GM23338 (cell line): ENCODE data around the gene CELA2B. TPM values are rescaled to one million over a fixed set of nuclear protein-coding genes. Genes with fewer than 3 reads are reported as not detected.

Experiments
- ATAC-seq: fragments of 200-7000 bp; cut with Tn5 transposase; 3 replicates; pipeline ENCODE4 v1.9.1; 2020
- DNase-seq: peaks from one replicate; pipeline ENCODE4 v3.0.0-alpha.2; 2015; ENCODE audit warnings: low spot score
- H2AFZ ChIP-seq: fragments of 200-600 bp; sonication (generic); 2 replicates; pipeline ENCODE4 v1.8.0; 2016; ENCODE audit warnings: antibody characterized with exemption, mild to moderate bottlenecking, moderate library complexity
- H3F3A ChIP-seq: fragments of 200-600 bp; sonication (generic); replicated peaks from 2 replicates; pipeline ENCODE4 v1.8.0; 2017; ENCODE audit warnings: antibody characterized with exemption, mixed run types, low read depth
- H3K27ac ChIP-seq: fragments of 200-600 bp; sonication (generic); 2 replicates; pipeline ENCODE4 v1.6.1; 2016; ENCODE audit warnings: low read depth
- H3K27me3 ChIP-seq: fragments of 200-600 bp; sonication (generic); 2 replicates; pipeline ENCODE4 v1.8.0; 2016; ENCODE audit warnings: mild to moderate bottlenecking, mixed run types, moderate library complexity; ENCODE audit not compliant: insufficient read depth
- H3K36me3 ChIP-seq: fragments of 200-600 bp; sonication (generic); 2 replicates; pipeline ENCODE4 v1.8.0; 2016; ENCODE audit warnings: mild to moderate bottlenecking; ENCODE audit not compliant: insufficient read depth
- H3K4me1 ChIP-seq: fragments of 200-600 bp; sonication (generic); 2 replicates; pipeline ENCODE4 v1.8.0; 2016; ENCODE audit warnings: mild to moderate bottlenecking, moderate library complexity; ENCODE audit not compliant: insufficient read depth
- H3K4me2 ChIP-seq: fragments of 200-600 bp; sonication (generic); 2 replicates; pipeline ENCODE4 v1.7.1; 2017; ENCODE audit warnings: mixed run types
- H3K4me3 ChIP-seq: fragments of 200-600 bp; sonication (generic); 2 replicates; pipeline ENCODE4 v1.6.1; 2016; ENCODE audit warnings: mixed run types
- H3K79me2 ChIP-seq: fragments of 200-600 bp; sonication (generic); replicated peaks from 2 replicates; pipeline ENCODE4 v1.8.0; 2017; ENCODE audit warnings: mild to moderate bottlenecking; ENCODE audit not compliant: insufficient read depth
- H3K9me2 ChIP-seq: fragments of 200-600 bp; sonication (generic); 2 replicates; pipeline ENCODE4 v1.8.0; 2017; ENCODE audit not compliant: insufficient read depth
- H4K20me1 ChIP-seq: fragments of 200-600 bp; sonication (generic); replicated peaks from 2 replicates; pipeline ENCODE4 v1.8.0; 2017; ENCODE audit warnings: mild to moderate bottlenecking; ENCODE audit not compliant: insufficient read depth
- H3K27ac Mint-ChIP-seq: 2 replicates; pipeline ENCODE4 v1.8.0; 2020; ENCODE audit warnings: inconsistent platforms, mild to moderate bottlenecking, moderate library complexity, mixed read lengths
- H3K27me3 Mint-ChIP-seq: 3 replicates; pipeline ENCODE4 v1.8.0; 2022; ENCODE audit warnings: low read depth, mild to moderate bottlenecking, moderate library complexity, mixed read lengths, inconsistent platforms; ENCODE audit not compliant: insufficient read depth, poor library complexity
- H3K36me3 Mint-ChIP-seq: 3 replicates; pipeline ENCODE4 v1.8.0; 2021; ENCODE audit warnings: low read depth, mild to moderate bottlenecking, inconsistent platforms, moderate library complexity, mixed read lengths
- H3K4me1 Mint-ChIP-seq: 3 replicates; pipeline ENCODE4 v1.8.0; 2020; ENCODE audit warnings: mild to moderate bottlenecking, inconsistent platforms, mixed read lengths
- H3K4me3 Mint-ChIP-seq: 3 replicates; pipeline ENCODE4 v1.8.0; 2021; ENCODE audit warnings: moderate library complexity, mild to moderate bottlenecking, inconsistent platforms, mixed read lengths
- H3K9me3 Mint-ChIP-seq: 3 replicates; pipeline ENCODE4 v1.8.0; 2020; ENCODE audit warnings: moderate library complexity, mild to moderate bottlenecking, inconsistent platforms, mixed read lengths
- CREB1 ChIP-seq: fragments of 250-450 bp; sonication (Bioruptor Pico); IDR thresholded peaks from 2 replicates; pipeline ENCODE4 v1.5.0; 2020; ENCODE audit warnings: low read depth, mild to moderate bottlenecking, moderate library complexity
- CTCF ChIP-seq, 2 experiments: fragments of 200-600 bp in 1 of 2; sonication (generic) in 1 of 2; conservative IDR thresholded peaks; 2 replicates each; pipeline versions ENCODE4 v1.5.1 to v1.6.1; 2016 to 2017; ENCODE audit warnings: antibody characterized with exemption in 2 of 2, low read depth in 2 of 2, mild to moderate bottlenecking in 2 of 2, moderate library complexity in 1 of 2
- ETS1 ChIP-seq: IDR thresholded peaks from 2 replicates; pipeline ENCODE4 v1.6.1; 2016; ENCODE audit warnings: antibody characterized with exemption
- EZH2 ChIP-seq: fragments of 200-600 bp; sonication (generic); IDR thresholded peaks from one replicate; pipeline ENCODE4 v1.8.0; 2017; ENCODE audit warnings: antibody characterized with exemption, mild to moderate bottlenecking, low read depth; ENCODE audit not compliant: unreplicated experiment
- EZH2phosphoT487 ChIP-seq: fragments of 200-600 bp; sonication (generic); IDR thresholded peaks from one replicate; pipeline ENCODE4 v1.8.1; 2018; ENCODE audit warnings: antibody characterized with exemption; ENCODE audit not compliant: unreplicated experiment
- NANOG ChIP-seq: IDR thresholded peaks from 2 replicates; pipeline ENCODE4 v1.6.1; 2016; ENCODE audit warnings: antibody characterized with exemption, borderline replicate concordance
- POLR2AphosphoS5 ChIP-seq: IDR thresholded peaks from 2 replicates; pipeline ENCODE4 v1.6.1; 2016; ENCODE audit warnings: antibody characterized with exemption, low read depth
- REST ChIP-seq: IDR thresholded peaks from one replicate; pipeline ENCODE4 v1.6.1; 2018; ENCODE audit warnings: antibody characterized with exemption; ENCODE audit not compliant: unreplicated experiment
- STAT1 ChIP-seq: IDR thresholded peaks from one replicate; pipeline ENCODE4 v1.6.1; 2016; ENCODE audit warnings: antibody characterized with exemption; ENCODE audit not compliant: unreplicated experiment
- ZNF114 ChIP-seq: fragments of 250-450 bp; sonication (Bioruptor Pico); IDR thresholded peaks from 2 replicates; pipeline ENCODE4 v1.5.0; 2020; ENCODE audit warnings: mild to moderate bottlenecking, moderate library complexity
- ZNF331 ChIP-seq: fragments of 250-450 bp; sonication (Bioruptor Pico); IDR thresholded peaks from 2 replicates; pipeline ENCODE4 v1.5.0; 2020; ENCODE audit warnings: low read depth, mild to moderate bottlenecking, moderate library complexity
- ZNF462 ChIP-seq: fragments of 250-450 bp; sonication (Bioruptor Pico); IDR thresholded peaks from 2 replicates; pipeline ENCODE4 v1.5.0; 2020; ENCODE audit warnings: mild to moderate bottlenecking, moderate library complexity
- polyA plus RNA-seq: library from polyadenylated mRNA; unstranded; fragments of >200 nt; fragmentation: Nextera tagmentation; extraction: Ambion mirVana; gene quantifications from 2 replicates; pipeline ENCODE4 v1.2.1, GENCODE V29; 2016
- total RNA-seq: library from RNA; depleted of rRNA; stranded (reverse); fragments of >200 nt; shearing (Covaris generic); gene quantifications from 2 replicates; pipeline ENCODE4 v1.2.3, GENCODE V29; 2014

Gene CELA2B
- total and polyA plus RNA-seq, 2 experiments from 2014 or later = not detected

- Histone ChIP-seq H3K27me3 (no peaks in the 10 kb centered on the region), H3K27ac (no peak overlapping the region), H3K4me2 (no peak overlapping the region), H4K20me1 (no peaks in the 10 kb centered on the region), H2AFZ (no peak overlapping the region), H3K4me3 (no peak overlapping the region), H3K36me3 (no peaks in the 10 kb centered on the region), H3K4me1 (no peaks in the 10 kb centered on the region), H3F3A (no peaks in the 10 kb centered on the region), H3K79me2 (no peaks in the 10 kb centered on the region), H3K9me2 (no peaks in the 10 kb centered on the region)
- H3K4me1 Mint-ChIP-seq = no peaks in the 10 kb centered on the region
- no peaks in the 10 kb centered on the region; the same call in 2 of the 3 replicates for H3K36me3 Mint-ChIP-seq
- no peak for DNase-seq
- no peak overlapping the region for H3K4me3 Mint-ChIP-seq
- no peak for TF ChIP-seq ZNF462 (CRISPR knock-in tag)
- no peak for TF ChIP-seq CTCF (conservative IDR thresholded peaks at IDR 0.05; ENCODE audit: low read depth in 2 of 2)
- no peak for TF ChIP-seq ZNF114 (CRISPR knock-in tag)
- no peak for TF ChIP-seq EZH2phosphoT487
- TF ChIP-seq REST = no peak
- no peak for TF ChIP-seq ZNF331 (CRISPR knock-in tag)
- TF ChIP-seq STAT1 = no peak
- TF ChIP-seq EZH2 = no peak
- TF ChIP-seq CREB1 = no peak
- no peak for TF ChIP-seq POLR2AphosphoS5
- no peak for TF ChIP-seq ETS1
- TF ChIP-seq NANOG = no peak
- H3K27me3 Mint-ChIP-seq = peaks cover 9% of the 10 kb centered on the region
- H3K9me3 Mint-ChIP-seq = no peaks in the 10 kb centered on the region
- no peak overlapping the region for H3K27ac Mint-ChIP-seq
- ATAC-seq = no peak
Observed at GRCh38 chr1:15442119-15442518, 33.8 kb upstream of the CELA2B start.
